ENCODE data around the gene PDE11A.
"Not testable (repeated sequence)": the region's sequence is repeated elsewhere in the genome, so short reads cannot be mapped to it uniquely, and the experiment has no call there.

DNA sequence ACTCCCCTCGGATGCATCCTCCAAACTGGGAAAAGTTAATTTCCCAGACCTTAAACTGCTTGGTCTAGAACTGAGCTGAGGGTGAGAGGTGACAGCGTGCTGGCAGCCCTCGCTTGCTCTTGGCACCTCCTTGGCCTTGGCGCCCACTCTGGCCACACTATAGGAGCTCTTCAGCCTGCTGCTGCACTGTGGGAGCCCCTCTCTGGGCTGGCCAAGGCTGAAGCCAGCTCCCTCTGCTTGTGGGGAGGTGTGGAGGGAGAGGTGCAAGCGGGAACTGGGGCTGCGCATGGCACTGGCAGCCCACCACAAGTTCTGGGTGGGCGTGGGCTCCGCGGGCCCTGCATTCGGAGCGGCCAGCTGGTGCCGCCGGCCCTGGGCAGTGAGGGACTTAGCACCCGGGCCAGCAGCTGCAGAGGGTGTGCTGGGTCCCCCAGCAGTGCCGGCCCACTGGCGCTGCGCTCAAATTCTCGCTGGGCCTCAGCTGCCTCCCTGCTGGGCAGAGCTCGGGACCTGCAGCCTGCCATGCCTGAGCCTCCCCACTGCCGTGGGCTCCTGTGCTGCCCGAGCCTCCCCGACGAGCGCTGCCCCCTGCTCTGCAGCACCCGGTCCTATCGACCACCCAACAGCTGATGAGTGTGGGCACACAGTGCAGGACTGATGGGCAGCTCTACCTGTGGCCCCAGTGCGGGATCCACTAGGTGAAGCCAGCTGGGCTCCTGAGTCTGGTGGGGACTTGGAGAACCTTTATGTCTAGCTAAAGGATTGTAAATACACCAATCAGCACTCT, 237.0 kb downstream of the PDE11A start:
- TF ChIP-seq, protein P1, sequence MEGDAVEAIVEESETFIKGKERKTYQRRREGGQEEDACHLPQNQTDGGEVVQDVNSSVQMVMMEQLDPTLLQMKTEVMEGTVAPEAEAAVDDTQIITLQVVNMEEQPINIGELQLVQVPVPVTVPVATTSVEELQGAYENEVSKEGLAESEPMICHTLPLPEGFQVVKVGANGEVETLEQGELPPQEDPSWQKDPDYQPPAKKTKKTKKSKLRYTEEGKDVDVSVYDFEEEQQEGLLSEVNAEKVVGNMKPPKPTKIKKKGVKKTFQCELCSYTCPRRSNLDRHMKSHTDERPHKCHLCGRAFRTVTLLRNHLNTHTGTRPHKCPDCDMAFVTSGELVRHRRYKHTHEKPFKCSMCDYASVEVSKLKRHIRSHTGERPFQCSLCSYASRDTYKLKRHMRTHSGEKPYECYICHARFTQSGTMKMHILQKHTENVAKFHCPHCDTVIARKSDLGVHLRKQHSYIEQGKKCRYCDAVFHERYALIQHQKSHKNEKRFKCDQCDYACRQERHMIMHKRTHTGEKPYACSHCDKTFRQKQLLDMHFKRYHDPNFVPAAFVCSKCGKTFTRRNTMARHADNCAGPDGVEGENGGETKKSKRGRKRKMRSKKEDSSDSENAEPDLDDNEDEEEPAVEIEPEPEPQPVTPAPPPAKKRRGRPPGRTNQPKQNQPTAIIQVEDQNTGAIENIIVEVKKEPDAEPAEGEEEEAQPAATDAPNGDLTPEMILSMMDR (IDR thresholded peaks at IDR 0.05), result not testable (repeated sequence)
- TF ChIP-seq POLR2AphosphoS5, POLR2A (IDR thresholded peaks at IDR 0.05): not testable (repeated sequence)
